RKO (cell line): ENCODE data around the gene PSTPIP2.
"Not testable (repeated sequence)": the region's sequence is repeated elsewhere in the genome, so short reads cannot be mapped to it uniquely, and the experiment has no call there.

ENCODE experiments used
- DNase-seq: peaks from one replicate; pipeline ENCODE4 v3.0.0-alpha.2; 2016; ENCODE audit warnings: low spot score

Gene PSTPIP2

GRCh38 chr18:46035696-46036680 lies 36.1 kb downstream of the PSTPIP2 start:
- DNase-seq: no peak

DNA sequence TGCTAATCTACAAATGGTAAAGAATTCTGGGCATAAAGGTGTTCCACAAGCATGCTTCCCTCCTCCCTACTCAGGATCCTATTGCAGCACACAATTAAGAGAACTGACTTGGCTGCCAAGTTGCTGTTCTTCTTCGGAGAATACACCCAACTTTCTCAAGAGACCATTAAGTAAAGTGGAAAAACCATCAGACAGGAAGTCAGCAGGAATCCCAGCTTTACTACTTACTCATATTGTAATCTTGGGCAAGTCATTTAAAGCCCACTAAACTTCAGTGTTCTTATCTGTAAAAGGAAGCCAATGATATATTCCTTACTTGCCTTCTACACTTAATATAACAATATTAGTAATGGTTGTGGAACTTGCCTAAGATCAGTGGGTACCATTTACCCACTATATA lies 37.8 kb downstream of the PSTPIP2 start:
- DNase-seq: no peak

- DNase-seq: no peak
Measured at GRCh38 chr18:46031741-46032140, 40.3 kb downstream of the PSTPIP2 start.

DNA sequence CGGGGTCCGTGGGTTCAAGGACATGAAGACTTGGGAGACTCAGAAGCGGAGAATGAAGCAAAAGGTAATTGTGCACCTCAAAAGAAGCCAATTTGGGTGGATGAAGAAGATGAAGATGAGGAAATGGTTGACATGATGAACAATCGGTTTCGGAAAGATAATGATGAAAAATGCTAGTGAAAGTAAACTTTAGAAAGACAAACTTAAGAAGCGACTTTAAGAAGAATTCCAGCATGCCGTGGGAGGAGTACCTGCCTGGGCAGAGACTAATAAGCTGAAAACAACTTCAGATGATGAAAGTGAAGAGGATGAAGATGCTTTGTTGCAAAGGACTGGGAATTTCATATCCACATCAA lies 43.5 kb downstream of the PSTPIP2 start:
- DNase-seq: no peak

DNA sequence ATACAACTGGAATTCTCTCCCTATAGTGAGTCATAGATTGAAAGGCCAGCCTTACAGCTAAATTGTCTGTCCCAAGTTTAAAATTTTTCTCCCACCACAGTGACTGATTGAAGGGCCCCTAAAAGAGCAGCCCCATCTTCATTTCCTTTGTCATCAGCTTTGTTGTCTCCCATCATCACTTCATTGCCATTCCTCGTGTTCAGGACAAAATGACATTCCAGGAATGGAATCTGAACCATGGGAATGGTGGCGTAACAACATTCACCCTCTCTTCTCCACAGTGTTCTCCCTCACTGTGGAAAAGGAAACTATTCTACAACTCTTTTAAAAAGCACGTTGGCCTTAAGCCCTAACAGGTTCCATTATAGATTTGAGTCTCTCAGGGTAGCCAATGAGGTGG lies 52.1 kb downstream of the PSTPIP2 start:
- no peak for DNase-seq

DNA sequence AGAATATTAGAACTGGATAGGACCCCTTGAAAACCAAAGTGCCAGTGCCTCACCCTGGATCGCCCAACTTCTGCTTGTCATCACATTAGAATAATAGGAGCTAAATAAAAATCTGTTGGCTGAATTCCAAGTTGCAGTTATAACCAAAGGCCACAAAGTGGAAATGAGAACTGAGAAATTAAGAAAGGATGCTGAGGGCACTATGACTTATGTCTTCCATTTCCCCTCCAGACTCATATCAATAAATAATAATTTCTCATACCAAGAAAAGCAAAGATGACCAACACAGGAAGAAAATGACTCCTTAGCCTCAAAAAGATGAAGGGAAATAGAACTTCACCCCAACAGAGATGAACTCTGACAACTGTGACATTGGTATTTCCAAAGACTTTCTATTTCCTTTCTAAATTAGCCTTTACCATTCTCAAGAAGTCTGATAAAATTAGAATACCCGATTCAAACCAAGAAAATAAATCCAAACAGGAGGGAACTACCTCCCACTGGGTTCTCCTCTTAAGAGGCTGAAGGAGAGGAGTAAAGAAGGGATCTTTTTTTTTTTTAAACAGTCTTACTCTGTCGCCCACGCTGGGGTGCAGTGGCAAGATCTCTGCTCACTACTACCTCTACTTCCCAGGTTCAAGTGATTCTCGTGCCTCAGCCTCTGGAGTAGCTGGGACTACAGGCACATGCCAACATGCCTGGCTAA lies 58.4 kb downstream of the PSTPIP2 start:
- DNase-seq: peak; percentile 7

DNA sequence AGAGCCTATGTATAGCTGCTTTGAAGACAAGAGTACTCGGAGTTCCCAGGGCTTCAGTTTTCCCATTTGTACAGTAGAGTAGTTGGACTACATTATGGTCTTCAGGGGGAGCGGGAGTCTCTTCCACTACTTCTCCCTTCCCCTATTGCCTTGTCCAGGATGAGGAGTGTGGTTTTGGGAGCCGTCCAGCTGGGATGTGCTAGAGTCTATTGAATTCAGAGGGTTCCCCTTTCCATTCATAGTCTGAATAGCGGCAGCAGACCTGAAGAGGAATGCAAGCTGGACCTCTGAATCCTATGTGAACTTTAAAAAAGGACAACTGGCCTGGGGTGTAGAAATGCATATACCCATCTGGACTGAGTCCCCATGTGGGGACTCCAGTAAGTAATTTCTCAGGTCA lies 61.4 kb downstream of the PSTPIP2 start:
- no peak for DNase-seq

- DNase-seq: no peak
Measured at GRCh38 chr18:46010050-46010449, 62.0 kb downstream of the PSTPIP2 start.

- DNase-seq: no peak
Measured at GRCh38 chr18:46009125-46009840, 62.8 kb downstream of the PSTPIP2 start.

- DNase-seq: no peak
Measured at GRCh38 chr18:46008531-46008930, 63.5 kb downstream of the PSTPIP2 start.

DNA sequence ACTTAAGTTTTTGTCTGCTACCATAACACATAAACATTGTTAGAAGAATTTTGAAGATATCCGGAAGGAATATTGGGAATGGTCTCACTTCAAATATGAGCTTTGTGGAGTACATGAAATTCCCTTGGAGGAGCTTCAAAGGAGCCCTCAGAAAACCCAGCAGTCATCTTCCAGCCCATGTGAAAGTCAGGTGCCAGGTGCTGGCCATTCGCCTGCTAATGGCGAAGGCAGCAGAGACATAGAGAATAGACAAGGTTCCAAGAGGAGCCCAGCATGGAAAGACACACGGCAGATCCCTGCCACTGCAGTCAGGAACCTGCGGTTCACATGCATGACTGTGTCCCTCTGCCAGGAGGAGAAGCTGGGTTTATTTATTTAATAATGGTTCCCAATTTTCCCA lies 64.9 kb downstream of the PSTPIP2 start:
- no peak for DNase-seq

DNA sequence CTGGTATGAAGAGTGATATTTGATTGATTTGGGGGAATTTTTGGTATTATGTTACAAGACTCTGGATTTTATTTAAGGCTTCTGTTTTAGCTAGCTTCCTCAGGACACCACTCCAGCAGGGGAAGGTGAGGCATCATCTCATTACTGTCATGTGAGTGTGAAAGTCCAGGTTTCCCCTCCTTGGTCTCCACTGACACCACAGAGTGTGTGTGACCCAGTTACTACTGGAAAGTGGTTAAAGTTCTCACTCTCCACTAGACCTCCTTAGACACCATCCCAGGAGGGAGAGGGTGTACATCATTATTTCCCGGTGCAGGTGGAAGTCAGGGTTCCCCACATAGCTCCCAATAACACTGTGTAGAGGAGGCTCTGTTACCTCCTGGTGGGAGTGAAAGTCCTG lies 69.1 kb downstream of the PSTPIP2 start:
- DNase-seq: no peak

GRCh38 chr18:46001892-46002291 lies 70.2 kb downstream of the PSTPIP2 start:
- no peak for DNase-seq

DNA sequence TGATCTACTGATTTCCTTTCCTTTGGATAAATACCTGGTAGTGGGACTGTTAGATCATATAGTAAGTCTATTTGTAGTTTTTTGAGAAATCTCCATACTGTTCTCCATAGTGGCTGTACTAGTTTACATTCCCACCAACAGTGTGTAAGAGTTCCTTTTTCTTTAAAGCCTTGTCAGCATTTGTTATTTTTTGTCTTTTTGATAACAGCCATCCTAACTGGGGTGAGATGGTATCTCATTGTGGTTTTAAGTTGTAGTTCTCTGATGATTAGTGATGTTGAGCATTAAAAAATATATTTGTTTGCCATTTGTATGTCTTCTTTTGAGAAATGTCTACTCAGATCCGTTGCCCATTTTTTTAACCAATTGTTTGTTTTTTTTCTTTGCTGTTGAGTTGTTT lies 71.0 kb downstream of the PSTPIP2 start:
- no peak for DNase-seq

DNA sequence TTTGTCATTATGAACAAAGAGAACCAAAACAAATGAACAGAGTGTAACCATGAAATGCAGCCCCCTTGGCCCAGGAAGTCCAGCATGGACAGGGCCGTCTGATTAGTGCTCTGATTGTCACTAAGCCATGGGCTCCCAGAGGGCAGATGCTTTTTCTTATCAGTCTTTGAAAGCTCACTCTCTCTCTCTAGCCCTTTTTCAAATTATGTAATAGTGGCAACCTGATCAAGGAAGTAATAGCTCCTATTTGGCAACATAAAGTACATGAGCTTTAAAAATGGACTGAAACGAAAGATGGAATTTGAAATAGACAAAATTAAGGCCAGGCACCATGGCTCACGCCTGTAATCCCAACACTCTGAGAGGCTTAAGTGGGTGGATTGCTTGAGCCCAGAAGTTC lies 72.5 kb downstream of the PSTPIP2 start:
- no peak for DNase-seq

DNA sequence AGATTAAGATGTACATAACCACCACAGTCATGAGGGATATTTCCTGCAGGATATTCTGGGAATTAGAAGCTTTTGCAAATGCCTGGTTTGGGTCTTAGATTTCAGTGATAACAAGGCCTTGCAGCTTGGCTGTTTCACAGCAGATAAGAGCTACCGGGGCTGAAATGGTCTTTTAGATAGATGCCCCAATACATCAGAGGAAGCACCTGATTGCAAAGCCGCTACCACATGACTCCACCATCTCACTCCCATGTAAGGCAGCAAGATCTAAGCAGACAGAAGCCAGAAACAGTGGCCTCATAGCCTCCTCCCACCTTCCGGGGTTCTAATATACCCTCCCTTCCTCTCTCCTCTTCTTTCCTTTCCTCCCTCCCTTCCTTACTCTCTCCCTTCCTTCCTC lies 73.8 kb downstream of the PSTPIP2 start:
- DNase-seq: no peak

GRCh38 chr18:45997700-45998151 lies 74.3 kb downstream of the PSTPIP2 start:
- DNase-seq: no peak

DNA sequence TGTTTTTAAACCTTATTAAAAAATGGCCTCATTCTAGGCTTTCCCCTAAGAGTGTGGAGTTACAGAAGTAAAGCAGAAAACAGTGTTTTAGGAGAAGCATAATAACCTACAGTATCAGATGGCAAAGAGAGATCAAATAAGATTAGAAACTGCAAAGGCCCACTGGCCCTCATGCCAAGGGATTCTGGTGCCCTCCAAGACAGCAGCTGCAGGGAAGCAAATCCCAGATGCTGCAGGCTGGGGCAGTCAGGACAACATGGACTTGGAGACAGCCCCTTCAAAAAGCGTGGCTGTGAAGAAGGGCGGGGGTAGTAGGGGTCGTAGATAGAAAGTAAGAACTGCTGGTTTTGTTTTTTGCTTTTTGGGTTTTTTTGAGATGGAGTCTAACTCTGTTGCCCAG lies 76.6 kb downstream of the PSTPIP2 start:
- no peak for DNase-seq

DNA sequence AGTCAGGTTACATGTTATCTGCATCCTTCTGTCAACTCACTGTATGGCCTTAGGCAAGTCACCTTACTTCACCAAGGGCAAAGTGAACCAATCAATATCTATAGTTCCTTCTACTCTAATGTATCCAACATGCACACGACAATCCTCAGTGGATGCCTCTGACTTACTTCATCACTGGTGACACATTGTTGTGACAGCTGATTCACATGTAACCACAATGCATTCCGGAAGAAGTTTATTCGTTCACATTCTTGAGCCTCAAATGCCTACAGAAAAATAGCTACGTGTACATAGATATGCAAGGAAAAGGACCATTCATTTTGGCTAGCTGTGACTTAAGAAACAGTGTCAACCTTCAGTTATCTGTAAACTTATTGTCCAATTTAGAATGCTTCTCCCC lies 78.6 kb downstream of the PSTPIP2 start:
- peak; percentile 41 for DNase-seq

DNA sequence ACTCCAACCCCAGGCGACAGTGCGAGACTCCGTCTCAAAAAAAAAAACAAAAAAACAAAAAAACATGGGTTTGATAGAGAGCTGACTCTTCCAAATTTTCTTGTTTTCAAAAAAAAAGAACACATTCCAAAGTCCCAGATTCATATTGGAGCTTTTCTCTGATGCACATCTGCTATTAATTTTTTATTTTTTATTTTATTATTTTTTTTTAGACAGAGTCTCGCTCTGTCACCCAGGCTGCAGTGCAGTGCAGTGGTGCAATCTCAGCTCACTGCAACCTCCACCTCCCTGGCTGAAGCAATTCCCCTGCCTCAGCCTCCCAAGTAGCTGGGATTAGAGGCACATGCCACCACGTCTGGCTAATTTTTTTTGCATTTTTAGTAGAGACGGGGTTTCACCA lies 79.5 kb downstream of the PSTPIP2 start:
- DNase-seq: not testable (repeated sequence)

DNA sequence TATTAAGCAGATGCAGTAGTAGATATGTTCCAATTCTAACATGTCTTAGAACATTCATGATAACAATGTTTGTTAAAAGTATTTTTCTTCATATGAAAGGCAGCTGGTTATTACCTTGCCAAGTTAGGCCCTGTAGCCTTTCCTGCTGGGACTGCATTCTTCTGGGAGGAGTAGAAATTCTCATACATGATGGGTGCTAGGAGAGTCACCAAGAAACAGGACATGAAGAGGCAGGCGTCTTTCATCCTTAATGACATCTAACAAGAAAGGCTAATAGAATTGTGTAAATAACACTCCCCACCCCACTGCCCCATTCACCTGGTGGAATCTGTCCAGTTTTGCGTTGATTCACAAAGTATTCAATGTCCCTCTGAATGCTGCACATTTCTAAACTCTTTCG lies 80.3 kb downstream of the PSTPIP2 start:
- DNase-seq: no peak

- DNase-seq: no peak
Measured at GRCh38 chr18:45984546-45985235, 87.4 kb downstream of the PSTPIP2 start.
